OCI-LY1 (cell line): Measurements from ENCODE around the gene FMO3.

Experiments used
- CTCF ChIP-seq: fragments of 200-600 bp; sonication (generic), shearing (Covaris generic); IDR thresholded peaks from 2 replicates; pipeline ENCODE4 v1.5.1; 2017; ENCODE audit warnings: mild to moderate bottlenecking, antibody characterized with exemption, low read length, moderate library complexity, mixed read lengths
- EZH2 ChIP-seq: fragments of 200-600 bp; sonication (generic), shearing (Covaris generic); IDR thresholded peaks from 2 replicates; pipeline ENCODE4 v1.8.0; 2017; ENCODE audit warnings: borderline replicate concordance, mixed run types, mild to moderate bottlenecking, antibody characterized with exemption, low read length, moderate library complexity, mixed read lengths

- TF ChIP-seq CTCF = no peak
- no peak for TF ChIP-seq EZH2
These were observed 67.4 kb downstream of the FMO3 start for GRCh38 chr1:171158096-171158495.
